SH-SY5Y (cell line): ENCODE measurements around the gene ERGIC1.

Experiments
- GATA2 ChIP-seq: IDR thresholded peaks from 2 replicates; pipeline ENCODE4 v1.6.1; 2011; ENCODE audit warnings: mild to moderate bottlenecking, low read depth, low read length
- GATA3 ChIP-seq: IDR thresholded peaks from 2 replicates; pipeline ENCODE4 v1.6.1; 2011; ENCODE audit warnings: low read depth, mild to moderate bottlenecking, low read length, moderate library complexity

DNA sequence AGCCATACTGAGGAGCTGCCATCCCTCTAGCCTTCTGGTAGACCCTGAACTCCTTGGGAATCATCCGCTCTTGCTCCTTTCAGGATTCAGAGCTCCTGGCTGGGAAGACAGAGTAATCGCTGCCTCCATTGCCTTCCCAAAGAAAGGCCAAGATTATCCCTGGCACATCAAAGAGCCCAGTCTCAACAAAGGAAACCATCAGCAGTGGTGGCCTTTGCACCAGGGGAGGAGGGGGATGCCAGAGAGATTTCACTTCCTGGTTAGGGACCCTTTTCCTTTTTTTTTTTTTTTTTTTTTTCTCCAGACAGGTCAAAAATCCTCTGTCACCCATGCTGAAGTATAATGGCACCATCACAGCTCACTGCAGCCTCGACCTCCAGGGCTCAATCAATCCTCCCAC lies 16.0 kb upstream of the ERGIC1 start:
- TF ChIP-seq GATA2, result no peak
- TF ChIP-seq GATA3, result no peak
